ENCODE results near the gene AIPL1.

AIPL1 gene

GRCh38 chr17:6465206-6466003 lies 30.5 kb upstream of the AIPL1 start:
- DNase-seq, result no peak

- no peak for DNase-seq
Measured at GRCh38 chr17:6464446-6465041, 29.6 kb upstream of the AIPL1 start.

DNA sequence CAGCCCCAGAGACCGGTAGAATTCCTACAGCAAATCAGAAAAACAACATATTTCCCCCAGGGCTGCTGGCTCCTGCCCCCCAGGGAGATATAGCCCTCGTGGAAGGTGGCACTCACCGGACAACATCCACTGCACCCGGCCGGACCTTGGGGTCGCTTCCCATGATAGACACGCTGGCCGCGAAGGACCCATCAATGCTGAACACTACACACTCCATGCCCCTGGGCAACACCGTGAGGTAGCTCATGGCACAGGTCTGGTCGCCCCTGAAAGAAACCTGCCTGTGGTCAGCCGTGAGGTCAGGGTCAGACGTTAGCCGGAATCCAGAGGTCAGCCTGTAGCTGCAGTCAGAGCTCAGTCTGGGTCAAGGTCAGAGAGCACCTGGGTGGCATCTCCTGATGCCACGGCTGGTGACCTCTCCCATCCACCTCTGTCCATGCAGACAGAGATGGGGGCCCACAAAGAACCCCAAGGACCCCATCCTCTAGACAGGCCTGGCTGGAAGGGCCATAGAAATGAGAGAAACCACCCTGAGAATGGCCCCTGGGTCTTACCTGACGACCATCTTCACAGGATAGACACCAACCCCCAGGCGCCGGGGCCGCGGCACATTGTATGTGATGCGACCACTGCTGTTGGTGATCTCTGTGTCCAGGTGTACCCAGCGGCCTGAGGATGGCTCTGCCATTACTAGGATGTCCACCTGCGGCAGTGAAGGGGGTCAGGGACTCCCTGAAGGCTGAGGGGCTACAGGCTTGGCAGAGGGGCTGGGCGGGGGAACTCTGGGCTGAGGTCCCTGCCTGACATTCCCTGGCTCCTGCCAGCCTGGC lies 28.9 kb upstream of the AIPL1 start:
- DNase-seq, result no peak

DNA sequence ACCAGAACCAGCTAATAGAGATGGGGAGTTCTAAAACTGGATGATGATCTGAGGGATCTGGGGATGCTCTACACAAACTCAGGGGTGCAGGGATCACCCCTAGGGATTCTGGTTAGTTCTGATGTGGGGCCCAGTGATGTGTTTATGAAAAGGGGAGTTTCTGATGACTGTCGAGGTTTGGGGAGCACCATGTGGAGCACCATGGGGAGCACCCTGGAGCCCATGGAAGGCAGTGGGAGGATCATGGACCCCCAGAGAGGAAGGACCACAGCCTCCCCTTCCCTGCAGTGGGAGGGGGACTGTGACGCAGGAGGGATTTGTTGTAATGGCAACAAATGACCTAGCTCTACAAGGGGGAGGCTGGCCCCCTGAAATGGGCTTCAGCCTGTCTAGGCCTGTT lies 27.8 kb upstream of the AIPL1 start:
- DNase-seq, result no peak

GRCh38 chr17:6461792-6462524 lies 27.0 kb upstream of the AIPL1 start:
- DNase-seq, result no peak

DNA sequence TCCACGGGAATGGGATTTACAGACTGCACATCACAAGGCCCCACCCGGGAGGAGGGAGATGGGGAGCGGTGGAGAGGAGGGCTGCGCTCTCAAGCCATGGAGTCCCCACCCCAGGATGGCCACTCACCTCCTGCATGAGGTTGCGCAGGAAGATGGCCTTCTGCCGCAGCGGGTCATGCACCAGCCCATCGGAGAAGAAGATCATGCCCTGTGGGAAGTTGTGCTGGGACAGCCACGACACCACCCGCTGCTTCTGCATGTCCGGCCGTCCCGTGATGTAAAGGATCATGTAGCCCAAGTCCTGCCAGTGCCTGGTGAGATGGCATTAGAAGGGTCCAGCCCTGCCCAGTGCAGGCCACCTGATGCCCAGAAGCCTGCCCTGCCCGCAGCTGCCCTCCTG lies 26.3 kb upstream of the AIPL1 start:
- DNase-seq, result no peak

- DNase-seq, result no peak
Measured at GRCh38 chr17:6460531-6461161, 25.7 kb upstream of the AIPL1 start.

- no peak for DNase-seq
Measured at GRCh38 chr17:6458460-6458950, 23.6 kb upstream of the AIPL1 start.

DNA sequence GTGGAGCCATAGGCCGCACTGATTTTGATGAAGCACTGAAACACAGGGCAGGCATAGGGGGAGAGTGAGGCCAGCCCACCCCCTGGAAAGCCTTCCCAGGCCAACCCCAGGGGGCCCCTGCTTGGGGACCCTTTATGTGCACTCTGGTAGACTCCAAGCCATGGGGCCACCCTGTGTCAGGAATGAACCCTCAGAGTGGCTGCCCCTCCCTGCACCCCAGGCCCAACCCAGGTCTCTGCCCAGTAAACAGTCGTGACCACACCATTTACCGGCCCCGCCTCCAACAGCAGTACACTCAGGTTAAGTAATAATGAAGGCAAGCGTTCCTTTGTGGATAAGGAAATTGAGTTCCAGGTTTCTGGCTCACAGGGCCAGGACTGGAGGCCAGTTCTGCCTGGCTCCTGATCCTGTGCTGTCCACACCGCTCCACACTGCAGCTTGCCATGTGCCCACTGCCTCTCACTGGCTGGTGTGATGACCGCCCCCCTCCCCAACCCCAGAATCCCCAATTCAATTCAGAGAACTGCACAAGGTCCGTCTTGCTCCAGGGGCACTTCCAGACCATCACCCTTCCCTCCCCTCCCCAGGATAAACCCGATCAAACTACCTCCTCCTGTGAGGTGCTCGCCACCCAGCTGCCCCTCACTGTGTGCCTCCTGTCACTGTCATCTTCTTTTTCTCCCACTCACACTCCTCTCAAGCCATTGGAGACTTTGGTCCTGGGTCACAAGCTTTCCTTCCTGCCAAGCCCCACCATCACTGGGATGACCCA lies 23.0 kb upstream of the AIPL1 start:
- no peak for DNase-seq

DNA sequence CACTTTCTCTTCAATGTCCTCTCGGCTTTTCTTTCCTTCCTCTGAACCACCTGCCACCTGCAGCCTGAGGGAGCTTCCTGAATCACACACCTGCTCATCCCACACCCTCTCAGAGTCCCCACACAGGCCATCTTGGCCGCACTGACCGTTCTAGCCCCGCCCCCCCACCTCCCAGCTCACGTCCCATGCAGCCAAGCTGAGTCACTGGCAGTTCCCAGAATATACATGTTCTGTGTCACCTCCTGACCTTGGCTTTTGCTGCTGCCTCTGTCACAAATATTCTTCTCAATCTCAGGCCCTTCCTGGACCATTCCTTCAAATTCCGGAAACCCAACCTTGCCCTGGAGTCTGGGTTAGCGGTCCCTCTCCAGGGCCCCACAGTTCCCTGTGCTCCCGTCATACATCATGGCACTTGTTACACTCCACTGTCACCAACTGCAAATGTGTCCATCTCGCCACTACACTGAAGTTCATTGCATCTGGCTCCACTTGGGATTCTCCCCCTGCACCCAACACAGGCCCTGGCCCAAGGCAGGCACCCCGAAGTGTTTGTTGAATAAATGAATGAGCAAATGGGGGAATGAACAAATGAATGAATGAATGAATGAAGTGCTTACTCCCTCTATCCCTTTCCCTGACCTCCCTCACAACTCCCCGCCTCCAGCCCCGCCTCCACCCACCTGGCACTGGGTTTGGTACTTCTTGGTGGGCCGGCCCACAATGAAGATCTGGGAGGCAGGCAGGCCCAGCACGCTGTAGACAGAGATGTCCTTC lies 22.2 kb upstream of the AIPL1 start:
- no peak for DNase-seq

GRCh38 chr17:6456321-6456720 lies 21.4 kb upstream of the AIPL1 start:
- no peak for DNase-seq

GRCh38 chr17:6455321-6455705 lies 20.4 kb upstream of the AIPL1 start:
- peak; percentile 54 for DNase-seq

GRCh38 chr17:6454495-6455320 lies 19.8 kb upstream of the AIPL1 start:
- DNase-seq, result no peak

GRCh38 chr17:6453279-6454024 lies 18.5 kb upstream of the AIPL1 start:
- no peak for DNase-seq

DNA sequence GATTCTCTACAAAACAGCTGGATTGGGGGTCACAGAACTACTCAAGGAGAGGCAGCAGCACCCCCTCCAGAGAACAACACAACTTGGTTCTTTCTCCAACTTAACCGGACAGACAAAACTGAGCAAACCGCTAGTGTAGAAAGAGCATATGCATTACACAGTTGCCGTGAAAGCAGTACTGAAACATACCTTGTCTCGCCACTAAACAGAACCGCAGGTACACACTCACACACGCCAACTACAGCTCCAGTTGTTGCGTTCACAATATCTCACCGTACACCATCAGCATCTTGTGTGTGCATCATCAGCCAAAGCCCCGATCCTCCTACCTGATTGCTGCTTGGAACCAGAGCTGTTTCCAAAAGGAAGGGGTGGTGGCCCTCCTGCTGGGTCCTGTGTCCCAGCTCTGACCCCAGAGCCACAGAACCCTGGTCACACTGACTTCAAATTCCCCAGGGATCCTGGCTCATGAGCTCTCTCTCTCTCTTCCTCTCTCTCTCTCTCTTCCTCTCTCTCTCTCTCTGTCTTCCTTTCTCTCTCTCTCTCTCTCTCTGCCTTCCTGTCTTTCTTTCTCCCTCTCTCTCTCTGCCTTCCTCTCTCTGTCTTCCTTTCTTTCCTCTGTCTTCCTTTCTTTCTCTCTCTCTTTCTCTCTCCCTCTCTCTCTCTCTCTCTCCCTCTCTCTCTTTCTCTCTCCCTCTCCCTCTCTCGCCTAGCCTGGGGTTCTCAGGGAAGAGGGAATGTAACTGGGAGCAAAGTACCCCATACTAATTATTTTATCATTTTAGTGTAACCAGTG lies 17.7 kb upstream of the AIPL1 start:
- DNase-seq, result no peak

GRCh38 chr17:6450926-6451832 lies 16.3 kb upstream of the AIPL1 start:
- no peak for DNase-seq

DNA sequence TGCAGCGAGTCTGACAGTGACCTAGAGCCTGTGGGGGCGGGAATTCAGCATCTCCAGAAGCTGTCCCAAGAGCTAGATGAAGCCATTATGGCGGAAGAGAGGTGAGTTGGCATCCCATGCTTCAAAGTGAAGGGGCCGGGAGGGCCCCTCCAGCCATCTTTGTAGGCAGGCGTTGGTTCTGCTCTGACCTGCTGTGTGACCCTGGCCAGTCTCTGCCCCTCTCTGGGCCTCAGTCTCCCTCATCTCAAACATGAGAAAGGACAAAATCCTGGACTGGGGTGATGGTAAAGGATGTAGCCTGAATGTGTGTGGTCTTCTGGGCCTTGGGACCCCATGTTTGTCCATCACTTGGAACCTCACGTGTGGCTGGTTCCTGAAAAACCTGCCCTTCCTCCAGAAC lies 14.4 kb upstream of the AIPL1 start:
- no peak for DNase-seq
